Panc1 (cell line): ENCODE measurements around the gene S100A10. TPM values are rescaled to one million over a fixed set of nuclear protein-coding genes. Genes with fewer than 3 reads are reported as not detected.

Experiments used
- ATAC-seq: fragments of 200-7000 bp; cut with Tn5 transposase; 2 replicates; pipeline ENCODE4 v1.9.1; 2020; ENCODE audit warnings: mild to moderate bottlenecking, moderate library complexity
- BruUV-seq: library from RNA; stranded (reverse); fragments of 400-500 nt; replicated peaks from 2 replicates; lab custom pipeline; 2021; lab: Mats Ljungman, UMichigan
- CTCF ChIA-PET: fragments of 300-600 bp; sonication (Branson Sonifier 250); formaldehyde crosslinking; loops from one replicate; lab custom pipeline; 2022; ENCODE audit warnings: antibody characterized with exemption; lab: Charles Lee
- POLR2A ChIA-PET: fragments of 300-600 bp; sonication (Branson Sonifier 250); formaldehyde crosslinking; loops from one replicate; lab custom pipeline; 2022; ENCODE audit warnings: antibody characterized with exemption; lab: Charles Lee
- DNase-seq: peaks from one replicate; pipeline ENCODE4 v3.0.0-alpha.2; 2010; ENCODE audit warnings: low read depth, low spot score
- H3K27ac ChIP-seq: 2 replicates; pipeline ENCODE4 v1.5.1; 2011; ENCODE audit warnings: mild to moderate bottlenecking, low read length, inconsistent platforms
- H3K27me3 ChIP-seq: fragments of 200-500 bp; sonication (Bioruptor generic); 2 replicates; pipeline ENCODE4 v1.6.0; 2014; ENCODE audit warnings: low read length, inconsistent platforms; ENCODE audit not compliant: control insufficient read depth, insufficient read depth
- H3K36me3 ChIP-seq: fragments of 200-500 bp; sonication (Bioruptor generic); 2 replicates; pipeline ENCODE4 v1.5.1; 2014; ENCODE audit warnings: inconsistent platforms, mild to moderate bottlenecking, low read length, moderate library complexity; ENCODE audit not compliant: control insufficient read depth, insufficient read depth
- H3K4me1 ChIP-seq: 2 replicates; pipeline ENCODE4 v1.5.1; 2011; ENCODE audit warnings: inconsistent platforms, mild to moderate bottlenecking, low read length, moderate library complexity; ENCODE audit not compliant: control insufficient read depth, insufficient read depth
- H3K4me3 ChIP-seq, 2 experiments: 2 replicates each; pipeline ENCODE4 v1.5.1; 2011 to 2012; ENCODE audit warnings: low read depth in 2 of 2, low read length in 2 of 2, mild to moderate bottlenecking in 2 of 2, inconsistent platforms in 1 of 2, moderate library complexity in 1 of 2
- H3K9me3 ChIP-seq: fragments of 200-500 bp; sonication (Bioruptor generic); 2 replicates; pipeline ENCODE4 v1.5.1; 2014; ENCODE audit warnings: low read depth, mild to moderate bottlenecking, inconsistent platforms, low read length, moderate library complexity; ENCODE audit not compliant: control insufficient read depth, insufficient read depth
- CTCF ChIP-seq: fragments of 450-650 bp; IDR thresholded peaks from 2 replicates; pipeline ENCODE4 v1.5.1; 2017; ENCODE audit warnings: mild to moderate bottlenecking
- POLR2AphosphoS5 ChIP-seq: IDR thresholded peaks from 2 replicates; pipeline ENCODE4 v1.6.1; 2012; ENCODE audit warnings: mild to moderate bottlenecking, low read depth, low read length, moderate library complexity
- REST ChIP-seq, 2 experiments: IDR thresholded peaks; 2 replicates each; pipeline ENCODE4 v1.6.1; 2011 to 2012; ENCODE audit warnings: low read depth in 2 of 2, control low read depth in 1 of 2, low read length in 1 of 2, mild to moderate bottlenecking in 1 of 2, moderate library complexity in 1 of 2; ENCODE audit not compliant: insufficient read depth in 1 of 2
- SIN3A ChIP-seq: IDR thresholded peaks from 2 replicates; pipeline ENCODE4 v1.6.1; 2012; ENCODE audit warnings: low read depth, mild to moderate bottlenecking, low read length, moderate library complexity, borderline replicate concordance; ENCODE audit not compliant: insufficient read depth
- TCF7L2 ChIP-seq: IDR thresholded peaks from 2 replicates; pipeline ENCODE4 v1.6.1; 2011; ENCODE audit warnings: mild to moderate bottlenecking, low read depth, low read length, inconsistent platforms
- in situ Hi-C: cut with HindIII; loops from 2 replicates; pipeline ENCODE4 v1.10.0; 2016; ENCODE audit warnings: low sequenced_read_pairs, low pct_unique_long_range_greater_than_20kb
- intact Hi-C: fragments of 100-400 bp; cut with micrococcal nuclease; formaldehyde crosslinking; loops from one replicate; pipeline ENCODE4 v1.10.0; 2022; ENCODE audit not compliant: unreplicated experiment
- total RNA-seq: library from RNA; stranded (reverse); gene quantifications from one replicate; pipeline ENCODE4 v1.2.1, GENCODE V29; 2021; ENCODE audit not compliant: unreplicated experiment

The S100A10 gene
- total RNA-seq, 1 experiment from 2014 or later: 1,621 TPM

GRCh38 chr1:151945725-151946722, 47.6 kb downstream of the S100A10 start:
- Histone ChIP-seq H3K9me3 (no peaks in the 10 kb centered on the region), H3K4me3 (no peak overlapping the region), H3K4me1 (peaks cover 49% of the 10 kb centered on the region), H3K27ac (peak overlapping the region; percentile 80), H3K27me3 (no peaks in the 10 kb centered on the region), H3K36me3 (no peaks in the 10 kb centered on the region)
- intact Hi-C loops: no loop called here
- POLR2A ChIA-PET: interaction anchor here (0.5 kb wide), 1 partner anchor 94 kb away, joined by 9 read pairs; no protein-coding TSS in a partner anchor
- CTCF ChIA-PET: no interaction called here
- in situ Hi-C loops: no loop called here
- ATAC-seq (peak; percentile 86), DNase-seq (no peak)
- BruUV-seq: no TSS peak
- TF ChIP-seq REST (IDR thresholded peaks at IDR 0.05; ENCODE audit: insufficient read depth in 1 of 2, low read depth in 2 of 2, low read length in 1 of 2) (no peak), SIN3A (no peak), CTCF (no peak), POLR2AphosphoS5 (no peak), TCF7L2 (no peak)

GRCh38 chr1:151944857-151945575, 48.6 kb downstream of the S100A10 start:
- peak overlapping the region; percentile 80 for H3K27ac ChIP-seq
- CTCF ChIA-PET: no interaction called here
- POLR2A ChIA-PET: no interaction called here
- TF ChIP-seq SIN3A (no peak), TCF7L2 (no peak), POLR2AphosphoS5 (no peak), CTCF (no peak), REST (IDR thresholded peaks at IDR 0.05; ENCODE audit: insufficient read depth in 1 of 2, low read depth in 2 of 2, low read length in 1 of 2) (no peak)
- peaks cover 52% of the 10 kb centered on the region for H3K4me1 ChIP-seq
- H3K4me3 ChIP-seq: no peak overlapping the region
- H3K27me3 ChIP-seq: no peaks in the 10 kb centered on the region
- BruUV-seq: no TSS peak
- in situ Hi-C loops (no loop called here), intact Hi-C loops (no loop called here)
- DNase-seq (no peak), ATAC-seq (no peak)
- H3K36me3 ChIP-seq: no peaks in the 10 kb centered on the region
- H3K9me3 ChIP-seq: no peaks in the 10 kb centered on the region
